LNCAP (cell line): ENCODE results near the gene GNL2.
A peak's percentile ranks its signal among the peaks of the same experiment; 100 is the strongest.

Source experiments
- CTCF ChIP-seq: fragments of 450-650 bp; IDR thresholded peaks from 2 replicates; pipeline ENCODE4 v1.5.1; 2017; ENCODE audit warnings: mild to moderate bottlenecking

The GNL2 gene

DNA sequence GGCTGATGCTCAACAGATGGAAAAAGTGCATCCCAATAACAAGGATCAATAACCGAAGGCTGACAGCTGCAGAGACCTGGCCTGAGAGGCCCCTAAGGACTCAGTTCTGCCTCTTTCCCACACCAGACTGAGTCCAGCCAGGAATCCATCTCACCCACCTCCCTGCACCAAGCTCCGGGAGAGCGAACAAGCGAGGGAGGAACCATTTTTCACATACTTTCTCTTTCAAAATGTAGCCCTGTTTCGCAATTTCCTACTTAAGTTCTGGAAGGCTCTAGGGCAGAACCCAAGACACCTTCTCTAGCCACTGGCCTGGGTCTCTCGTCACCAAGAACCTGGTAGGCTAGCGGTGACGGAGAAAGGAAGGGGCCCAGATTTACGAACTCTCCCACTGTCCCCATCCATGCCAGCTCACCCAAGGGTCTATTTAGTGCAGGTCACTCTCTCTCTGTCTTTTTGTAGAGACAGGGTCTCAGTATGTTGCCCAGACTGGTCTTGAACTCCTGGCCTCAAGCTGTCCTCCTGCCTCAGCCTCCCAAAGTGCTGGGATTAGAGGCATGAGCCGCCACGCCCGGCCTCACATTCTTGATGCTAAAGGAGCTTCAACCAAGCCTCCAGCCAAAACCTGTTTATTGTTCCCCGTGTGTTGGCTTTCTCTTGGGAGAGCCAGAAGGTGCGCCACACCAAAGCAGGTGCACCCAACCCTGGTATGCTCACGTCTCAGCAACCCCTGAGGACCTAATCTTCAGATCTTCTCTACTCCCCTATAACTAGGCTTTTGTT lies 10.9 kb upstream of the GNL2 start:
- TF ChIP-seq CTCF = no peak

GRCh38 chr1:37605806-37606474 lies 10.2 kb upstream of the GNL2 start:
- no peak for TF ChIP-seq CTCF

DNA sequence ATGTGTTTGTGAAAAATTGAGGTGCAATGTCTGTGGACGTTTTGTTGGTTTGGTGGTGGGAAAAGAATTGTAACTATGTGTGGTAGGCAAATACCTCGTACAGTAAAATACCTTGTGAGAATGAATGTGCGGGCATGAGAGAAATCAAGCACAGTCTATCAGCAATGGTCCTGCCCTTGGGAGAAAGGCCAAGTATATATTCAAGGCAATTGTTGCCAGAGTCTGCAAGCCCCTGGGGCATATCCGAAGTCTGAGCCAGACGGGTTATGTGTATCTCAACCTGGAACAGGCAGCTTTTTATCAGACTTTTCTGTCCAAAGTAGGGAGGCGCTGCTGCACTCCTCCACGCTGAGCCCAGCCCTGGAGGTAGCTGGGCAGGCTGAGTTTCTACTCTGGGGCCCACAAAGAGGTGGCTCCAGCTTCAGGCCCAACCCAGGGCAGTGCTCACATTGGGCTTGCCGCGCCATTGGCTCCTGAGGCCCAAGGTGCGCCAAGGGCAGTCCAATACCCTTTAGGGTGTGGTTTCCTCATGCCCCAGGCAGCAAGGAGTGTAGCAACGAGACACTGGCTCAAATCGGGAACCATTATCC lies 9.4 kb upstream of the GNL2 start:
- TF ChIP-seq CTCF = no peak

GRCh38 chr1:37602750-37603694 lies 7.3 kb upstream of the GNL2 start:
- peak; percentile 81 for TF ChIP-seq CTCF

DNA sequence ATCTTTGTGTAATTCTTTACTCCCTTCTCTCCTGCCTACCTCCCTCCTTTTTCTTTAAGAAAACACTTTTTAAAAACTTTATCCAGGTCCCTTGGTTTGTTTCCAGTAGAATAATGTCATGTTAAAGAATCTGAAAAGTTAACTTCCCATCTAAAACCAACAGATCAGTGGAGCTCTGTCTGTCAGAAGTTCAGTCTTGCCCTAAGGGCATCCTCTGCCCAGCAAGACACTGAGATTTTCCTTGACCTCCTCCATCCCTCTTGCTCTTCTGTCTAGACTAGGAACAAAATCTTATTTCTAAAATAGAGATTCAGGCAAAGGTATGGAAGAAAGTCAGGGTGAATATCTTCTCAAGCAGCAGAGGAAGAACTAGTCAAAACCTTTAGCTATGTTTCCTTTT lies 5.7 kb upstream of the GNL2 start:
- TF ChIP-seq CTCF = no peak

DNA sequence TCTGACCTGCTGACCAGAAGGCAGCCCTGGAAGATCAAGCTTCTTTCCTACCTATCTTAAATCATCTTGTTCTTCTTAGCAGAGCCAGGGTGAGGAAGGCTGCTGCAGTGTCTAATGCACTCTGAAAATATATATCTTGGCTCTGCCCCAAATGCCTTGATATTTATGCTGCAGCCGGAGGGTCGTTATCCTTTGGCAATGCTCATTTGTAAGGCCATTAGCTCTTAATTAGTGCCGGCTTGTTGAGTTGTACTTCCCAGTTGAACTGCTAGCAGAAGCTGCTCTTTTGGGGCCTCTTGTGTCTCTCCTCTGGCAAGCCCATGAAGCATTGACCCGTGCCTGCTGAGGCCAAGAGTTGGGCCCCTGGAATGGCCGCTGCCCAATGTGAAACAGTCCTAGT lies 4.2 kb upstream of the GNL2 start:
- TF ChIP-seq CTCF = no peak

GRCh38 chr1:37596182-37596667 lies 488 bp upstream of the GNL2 start:
- no peak for TF ChIP-seq CTCF
